ENCODE measurements around the gene SNAPC3. TPM values are rescaled to one million over a fixed set of nuclear protein-coding genes. Genes with fewer than 3 reads are reported as not detected.

Gene SNAPC3
- total RNA-seq, 2 donors from 2014 or later, result 36.9 to 56.6 TPM

- H3K4me1 ChIP-seq, result no peaks in the 10 kb centered on the region
- H3K9ac ChIP-seq (ENCODE audit: low read depth in 2 of 2, low read length in 2 of 2), result no peak overlapping the region
- H3K9me3 ChIP-seq, result no peaks in the 10 kb centered on the region
- intact Hi-C loops (cut with DNase I), result no loop called here
- no peak overlapping the region for H3K4me3 ChIP-seq
- H3K36me3 ChIP-seq, result no peaks in the 10 kb centered on the region
- DNase-seq, result no peak
- no peak for TF ChIP-seq CTCF (IDR thresholded peaks at IDR 0.05)
- no peak overlapping the region for H3K27ac ChIP-seq
- no peaks in the 10 kb centered on the region for H3K27me3 ChIP-seq
These were observed 78.5 kb downstream of the SNAPC3 start for GRCh38 chr9:15501179-15501578.

DNA sequence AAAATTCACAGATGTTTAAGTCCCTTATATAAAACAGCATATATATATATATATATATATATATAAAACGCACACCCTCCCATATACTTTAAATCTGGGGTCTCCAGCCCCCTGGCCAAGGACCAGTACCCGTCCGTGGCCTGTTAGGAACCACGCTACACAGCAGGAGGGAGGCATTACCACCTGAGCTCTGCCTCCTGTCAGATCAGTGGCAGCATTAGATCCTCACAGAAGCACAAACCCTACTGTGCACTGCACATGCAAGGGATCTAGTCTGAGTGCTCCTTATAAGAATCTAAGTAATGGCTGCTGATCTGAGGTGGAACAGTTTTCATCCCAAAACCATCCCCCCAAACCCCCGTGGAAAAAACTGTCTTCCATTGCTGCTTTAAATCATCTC is 79.1 kb downstream of the SNAPC3 start:
- no peaks in the 10 kb centered on the region for H3K36me3 ChIP-seq
- DNase-seq, result no peak
- H3K9me3 ChIP-seq, result no peaks in the 10 kb centered on the region
- H3K4me3 ChIP-seq, result no peak overlapping the region
- H3K4me1 ChIP-seq, result no peaks in the 10 kb centered on the region
- intact Hi-C loops (cut with DNase I), result no loop called here
- no peak overlapping the region for H3K9ac ChIP-seq (ENCODE audit: low read depth in 2 of 2, low read length in 2 of 2)
- no peak overlapping the region for H3K27ac ChIP-seq
- TF ChIP-seq CTCF (IDR thresholded peaks at IDR 0.05), result no peak
- no peaks in the 10 kb centered on the region for H3K27me3 ChIP-seq

- Histone ChIP-seq H3K4me1 (no peaks in the 10 kb centered on the region), H3K9ac (ENCODE audit: low read depth in 2 of 2, low read length in 2 of 2) (no peak overlapping the region), H3K36me3 (no peaks in the 10 kb centered on the region), H3K27me3 (no peaks in the 10 kb centered on the region), H3K9me3 (no peaks in the 10 kb centered on the region), H3K4me3 (no peak overlapping the region), H3K27ac (no peak overlapping the region)
- TF ChIP-seq CTCF (IDR thresholded peaks at IDR 0.05), result no peak
- intact Hi-C loops (cut with DNase I), result no loop called here
- DNase-seq, result no peak
These were observed 83.2 kb downstream of the SNAPC3 start for GRCh38 chr9:15505921-15506320.

DNA sequence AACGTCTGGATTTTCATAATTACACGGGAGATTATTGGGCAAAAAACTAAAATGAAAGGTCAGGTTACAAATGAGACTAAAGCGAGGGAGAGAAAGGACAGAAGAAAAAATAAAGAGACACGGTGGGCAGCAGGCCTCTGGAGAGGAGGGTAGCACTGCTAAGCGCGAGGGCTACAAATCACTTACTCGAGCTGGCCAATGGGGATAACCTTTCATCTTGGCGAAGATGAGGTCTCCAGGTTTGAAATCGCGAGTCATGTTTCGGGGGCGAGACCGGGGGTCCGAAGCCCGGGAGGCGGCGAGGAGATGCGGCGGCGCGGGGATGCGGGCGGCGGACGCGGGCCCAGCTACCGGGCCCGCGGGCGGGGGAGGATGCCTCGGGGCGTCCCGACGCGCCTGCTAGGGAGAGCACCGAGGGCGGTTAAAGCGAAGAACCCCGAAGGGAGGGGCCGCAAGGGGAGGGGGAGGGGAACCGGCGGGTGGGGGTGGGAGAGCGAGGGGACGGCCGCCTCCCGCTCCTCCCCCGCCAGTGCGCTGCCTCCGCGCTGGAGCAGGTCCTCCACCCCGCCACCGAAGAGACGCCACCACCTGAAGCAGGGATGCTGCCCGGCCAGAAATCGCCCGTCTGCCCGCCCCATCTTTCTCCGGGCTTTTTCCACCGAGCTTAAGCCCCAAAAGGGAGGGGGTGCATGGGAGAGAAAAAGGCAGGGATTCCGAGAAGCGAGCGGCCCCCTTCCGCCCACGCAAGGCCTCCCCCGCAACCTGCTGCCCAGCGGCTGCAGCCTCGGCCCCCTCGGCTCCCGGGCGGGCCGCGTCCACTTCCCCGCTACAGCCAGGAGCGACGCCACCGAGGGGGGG is 87.5 kb downstream of the SNAPC3 start:
- no peaks in the 10 kb centered on the region for H3K9me3 ChIP-seq
- H3K27me3 ChIP-seq, result no peaks in the 10 kb centered on the region
- H3K4me3 ChIP-seq, result peak overlapping the region; percentile 98
- peak overlapping the region; percentile 93 for H3K27ac ChIP-seq
- no peaks in the 10 kb centered on the region for H3K4me1 ChIP-seq
- H3K9ac ChIP-seq (ENCODE audit: low read depth in 2 of 2, low read length in 2 of 2), result peak overlapping the region; percentile 64 to 85
- intact Hi-C loops (cut with DNase I), result loop anchor here (5.0 kb wide), 1 partner anchor 37 kb away; no protein-coding TSS in a partner anchor
- DNase-seq, result peak; percentile 56
- H3K36me3 ChIP-seq, result no peaks in the 10 kb centered on the region
- TF ChIP-seq CTCF (IDR thresholded peaks at IDR 0.05), result no peak

DNA sequence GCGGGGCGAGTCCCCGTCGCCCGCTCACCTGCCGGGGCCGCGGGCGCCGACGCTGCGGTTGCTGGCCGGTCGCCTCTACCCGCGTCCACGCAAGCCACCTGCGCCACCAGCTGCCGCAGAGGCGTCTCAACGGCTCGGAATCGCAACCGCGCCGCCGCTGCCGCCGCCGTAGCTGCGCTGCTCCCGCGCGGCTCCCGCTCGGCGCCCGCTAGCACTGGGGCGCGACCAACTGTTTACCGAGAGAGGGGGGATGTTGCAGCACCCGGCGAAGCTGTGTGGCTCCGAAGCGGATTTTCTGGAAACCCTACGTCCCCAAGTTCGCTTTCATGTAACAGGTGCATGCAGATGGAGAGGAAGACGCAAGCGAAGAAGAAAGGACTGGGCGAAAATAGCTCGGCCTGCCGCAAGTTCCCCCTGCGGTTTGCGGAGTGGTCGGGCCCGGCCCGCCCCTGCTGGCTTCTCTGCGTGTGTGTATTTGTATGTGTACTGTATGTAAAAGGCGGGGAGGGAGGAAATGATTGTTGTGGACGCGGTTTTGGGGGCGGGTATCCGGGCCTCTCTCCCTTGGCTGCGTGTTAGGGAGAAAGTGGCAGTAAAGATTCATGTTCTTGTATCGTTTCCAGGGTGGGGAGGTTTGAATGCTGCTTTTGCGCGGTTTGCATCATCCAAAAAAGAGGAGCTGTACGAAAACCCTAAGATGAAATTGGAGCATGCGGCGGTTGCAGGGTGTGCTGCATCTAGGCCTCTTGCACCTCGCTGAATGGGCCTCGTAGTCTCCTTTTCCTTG is 88.3 kb downstream of the SNAPC3 start, which contains the start of gene PSIP1:
Gene PSIP1, minus strand, starts transcription at position 182 of the 787 bp plus-strand sequence. CDS start 782 bp downstream, outside the sequence.
- peak within 1 kb of the TSS; percentile 93 for H3K27ac ChIP-seq
- H3K9me3 ChIP-seq, result no peaks in the 10 kb centered on the region
- H3K4me1 ChIP-seq, result no peaks in the 10 kb centered on the region
- DNase-seq, result peak; percentile 85
- H3K4me3 ChIP-seq, result peak within 1 kb of the TSS; percentile 98
- intact Hi-C loops (cut with DNase I), result loop anchor here (5.0 kb wide), 1 partner anchor 36 kb away; no protein-coding TSS in a partner anchor
- H3K27me3 ChIP-seq, result no peaks in the 10 kb centered on the region
- peak within 1 kb of the TSS; percentile 64 to 85 for H3K9ac ChIP-seq (ENCODE audit: low read depth in 2 of 2, low read length in 2 of 2)
- no peaks in the 10 kb centered on the region for H3K36me3 ChIP-seq
- no peak for TF ChIP-seq CTCF (IDR thresholded peaks at IDR 0.05)

Data from colonic mucosa (tissue), 4 donors.